ENCODE measurements around the gene CLNK. TPM values are rescaled to one million over a fixed set of nuclear protein-coding genes. Genes with fewer than 3 reads are reported as not detected.

CLNK gene
- polyA plus RNA-seq, 4 donors, result 0.04 to 0.31 TPM; not detected in 2

GRCh38 chr4:10461091-10461849 is 223.3 kb downstream of the CLNK start:
- H3K36me3 ChIP-seq (ENCODE audit: control insufficient read depth in 3 of 3, insufficient read depth in 2 of 3, low read depth in 1 of 3, low read length in 3 of 3), result no peaks in the 10 kb centered on the region
- 4 to 15% (median 10%) methylated on average over 61 to 72 of the region's 72 CpGs for WGBS, 3 donors
- H3K4me1 ChIP-seq (ENCODE audit: control insufficient read depth in 3 of 3, insufficient read depth in 2 of 3, low read depth in 1 of 3, low read length in 2 of 3), result peaks cover 0 to 20% (median 0%) of the 10 kb centered on the region in 3 donors
- H3K27ac ChIP-seq (ENCODE audit: low read depth in 1 of 3, low read length in 2 of 3), result no peak overlapping the region
- FAIRE-seq, result no peak
- peak; percentile 63 to 92 for DNase-seq
- H3K4me3 ChIP-seq (ENCODE audit: low read depth in 1 of 3, low read length in 3 of 3), result peak overlapping the region in 2 of 3 donors; percentile 18 to 21
- peaks cover 0 to 39% (median 11%) of the 10 kb centered on the region in 3 donors for H3K27me3 ChIP-seq (ENCODE audit: control insufficient read depth in 3 of 3, insufficient read depth in 3 of 3, low read length in 3 of 3)
- peaks cover 0 to 17% of the 10 kb centered on the region in 2 donors for H3K9me3 ChIP-seq (ENCODE audit: control insufficient read depth in 2 of 2, insufficient read depth in 1 of 2, low read depth in 1 of 2, low read length in 1 of 2)

GRCh38 chr4:10460313-10461047 is 224.1 kb downstream of the CLNK start:
- peaks cover 0 to 22% (median 0%) of the 10 kb centered on the region in 3 donors for H3K4me1 ChIP-seq (ENCODE audit: control insufficient read depth in 3 of 3, insufficient read depth in 2 of 3, low read depth in 1 of 3, low read length in 2 of 3)
- 75 to 82% (median 81%) methylated on average over 10 to 11 of the region's 11 CpGs for WGBS, 3 donors
- DNase-seq, result no peak
- H3K4me3 ChIP-seq (ENCODE audit: low read depth in 1 of 3, low read length in 3 of 3), result peak overlapping the region in 1 of 3 donors; percentile 18
- no peak for FAIRE-seq
- peaks cover 0 to 39% (median 11%) of the 10 kb centered on the region in 3 donors for H3K27me3 ChIP-seq (ENCODE audit: control insufficient read depth in 3 of 3, insufficient read depth in 3 of 3, low read length in 3 of 3)
- H3K36me3 ChIP-seq (ENCODE audit: control insufficient read depth in 3 of 3, insufficient read depth in 2 of 3, low read depth in 1 of 3, low read length in 3 of 3), result no peaks in the 10 kb centered on the region
- peaks cover 0 to 19% of the 10 kb centered on the region in 2 donors for H3K9me3 ChIP-seq (ENCODE audit: control insufficient read depth in 2 of 2, insufficient read depth in 1 of 2, low read depth in 1 of 2, low read length in 1 of 2)
- H3K27ac ChIP-seq (ENCODE audit: low read depth in 1 of 3, low read length in 2 of 3), result no peak overlapping the region

GRCh38 chr4:10459305-10459704 is 225.3 kb downstream of the CLNK start:
- 87 to 91% (median 88%) methylated on average over 8 of the region's 8 CpGs for WGBS, 3 donors
- H3K27me3 ChIP-seq (ENCODE audit: control insufficient read depth in 3 of 3, insufficient read depth in 3 of 3, low read length in 3 of 3), result peaks cover 0 to 39% (median 11%) of the 10 kb centered on the region in 3 donors
- no peak for FAIRE-seq

GRCh38 chr4:10458177-10458576 is 226.4 kb downstream of the CLNK start:
- no peak overlapping the region for H3K27ac ChIP-seq (ENCODE audit: low read depth in 1 of 3, low read length in 2 of 3)
- FAIRE-seq, result no peak
- no peak overlapping the region for H3K4me3 ChIP-seq (ENCODE audit: low read depth in 1 of 3, low read length in 3 of 3)
- peaks cover 0 to 13% (median 0%) of the 10 kb centered on the region in 3 donors for H3K36me3 ChIP-seq (ENCODE audit: control insufficient read depth in 3 of 3, insufficient read depth in 2 of 3, low read depth in 1 of 3, low read length in 3 of 3)
- peaks cover 0 to 39% (median 11%) of the 10 kb centered on the region in 3 donors for H3K27me3 ChIP-seq (ENCODE audit: control insufficient read depth in 3 of 3, insufficient read depth in 3 of 3, low read length in 3 of 3)
- WGBS, 3 donors, result 37 to 65% (median 63%) methylated on average over 13 of the region's 13 CpGs
- H3K4me1 ChIP-seq (ENCODE audit: control insufficient read depth in 3 of 3, insufficient read depth in 2 of 3, low read depth in 1 of 3, low read length in 2 of 3), result peaks cover 0 to 22% (median 0%) of the 10 kb centered on the region in 3 donors
- H3K9me3 ChIP-seq (ENCODE audit: control insufficient read depth in 2 of 2, insufficient read depth in 1 of 2, low read depth in 1 of 2, low read length in 1 of 2), result peaks cover 0 to 25% of the 10 kb centered on the region in 2 donors
- DNase-seq, result peak; percentile 22 to 54

More at GRCh38 chr4:10459305-10459704, 225.3 kb downstream of the CLNK start:
- Histone ChIP-seq H3K4me1 (ENCODE audit: control insufficient read depth in 3 of 3, insufficient read depth in 2 of 3, low read depth in 1 of 3, low read length in 2 of 3) (peaks cover 0 to 22% (median 0%) of the 10 kb centered on the region in 3 donors), H3K27ac (ENCODE audit: low read depth in 1 of 3, low read length in 2 of 3) (no peak overlapping the region), H3K9me3 (ENCODE audit: control insufficient read depth in 2 of 2, insufficient read depth in 1 of 2, low read depth in 1 of 2, low read length in 1 of 2) (peaks cover 0 to 25% of the 10 kb centered on the region in 2 donors), H3K4me3 (ENCODE audit: low read depth in 1 of 3, low read length in 3 of 3) (no peak overlapping the region), H3K36me3 (ENCODE audit: control insufficient read depth in 3 of 3, insufficient read depth in 2 of 3, low read depth in 1 of 3, low read length in 3 of 3) (peaks cover 0 to 6% (median 0%) of the 10 kb centered on the region in 3 donors)
- DNase-seq, result no peak

- DNase-seq (peak; percentile 61 to 88), FAIRE-seq (no peak)
- Histone ChIP-seq H3K4me3 (ENCODE audit: low read depth in 1 of 3, low read length in 3 of 3) (peak within 1 kb of the TSS; percentile 58 to 91 (median 68)), H3K27me3 (ENCODE audit: control insufficient read depth in 3 of 3, insufficient read depth in 3 of 3, low read length in 3 of 3) (peaks cover 0 to 31% (median 7%) of the 10 kb centered on the region in 3 donors), H3K36me3 (ENCODE audit: control insufficient read depth in 3 of 3, insufficient read depth in 2 of 3, low read depth in 1 of 3, low read length in 3 of 3) (peaks cover 0 to 15% (median 0%) of the 10 kb centered on the region in 3 donors), H3K9me3 (ENCODE audit: control insufficient read depth in 2 of 2, insufficient read depth in 1 of 2, low read depth in 1 of 2, low read length in 1 of 2) (peaks cover 0 to 25% of the 10 kb centered on the region in 2 donors), H3K4me1 (ENCODE audit: control insufficient read depth in 3 of 3, insufficient read depth in 2 of 3, low read depth in 1 of 3, low read length in 2 of 3) (peaks cover 0 to 22% (median 0%) of the 10 kb centered on the region in 3 donors), H3K27ac (ENCODE audit: low read depth in 1 of 3, low read length in 2 of 3) (peak within 1 kb of the TSS; percentile 59 to 84 (median 65))
- WGBS, 3 donors, result 3 to 7% (median 5%) methylated on average over 39 to 60 of the region's 60 CpGs
Observed at GRCh38 chr4:10457255-10457801, 227.2 kb downstream of the CLNK start, which contains the start of gene ZNF518B. Gene ZNF518B, minus strand, starts transcription at chr4:10457426. Its CDS starts 11,098 bp downstream, at chr4:10446328.

- Histone ChIP-seq H3K36me3 (ENCODE audit: control insufficient read depth in 3 of 3, insufficient read depth in 2 of 3, low read depth in 1 of 3, low read length in 3 of 3) (peaks cover 0 to 15% (median 2%) of the 10 kb centered on the region in 3 donors), H3K9me3 (ENCODE audit: control insufficient read depth in 2 of 2, insufficient read depth in 1 of 2, low read depth in 1 of 2, low read length in 1 of 2) (peaks cover 0 to 27% of the 10 kb centered on the region in 2 donors), H3K4me1 (ENCODE audit: control insufficient read depth in 3 of 3, insufficient read depth in 2 of 3, low read depth in 1 of 3, low read length in 2 of 3) (peaks cover 0 to 21% (median 0%) of the 10 kb centered on the region in 3 donors), H3K4me3 (ENCODE audit: low read depth in 1 of 3, low read length in 3 of 3) (peak overlapping the region; percentile 58 to 91 (median 68)), H3K27ac (ENCODE audit: low read depth in 1 of 3, low read length in 2 of 3) (peak overlapping the region; percentile 59 to 84 (median 65)), H3K27me3 (ENCODE audit: control insufficient read depth in 3 of 3, insufficient read depth in 3 of 3, low read length in 3 of 3) (peaks cover 0 to 25% (median 2%) of the 10 kb centered on the region in 3 donors)
- FAIRE-seq (no peak), DNase-seq (peak; percentile 56 to 88)
- 2 to 5% (median 4%) methylated on average over 59 to 96 of the region's 96 CpGs for WGBS, 3 donors
Observed at GRCh38 chr4:10456595-10457254, 227.8 kb downstream of the CLNK start.

- H3K27ac ChIP-seq (ENCODE audit: low read depth in 1 of 3, low read length in 2 of 3), result peak overlapping the region; percentile 17 to 84 (median 65)
- WGBS, 3 donors, result 42 to 48% (median 44%) methylated on average over 11 of the region's 11 CpGs
- peaks cover 0 to 21% (median 0%) of the 10 kb centered on the region in 3 donors for H3K27me3 ChIP-seq (ENCODE audit: control insufficient read depth in 3 of 3, insufficient read depth in 3 of 3, low read length in 3 of 3)
- FAIRE-seq (no peak), DNase-seq (no peak)
- H3K4me1 ChIP-seq (ENCODE audit: control insufficient read depth in 3 of 3, insufficient read depth in 2 of 3, low read depth in 1 of 3, low read length in 2 of 3), result peaks cover 0 to 17% (median 0%) of the 10 kb centered on the region in 3 donors
- H3K9me3 ChIP-seq (ENCODE audit: control insufficient read depth in 2 of 2, insufficient read depth in 1 of 2, low read depth in 1 of 2, low read length in 1 of 2), result peaks cover 0 to 24% of the 10 kb centered on the region in 2 donors
- H3K4me3 ChIP-seq (ENCODE audit: low read depth in 1 of 3, low read length in 3 of 3), result peak overlapping the region; percentile 58 to 91 (median 68)
- H3K36me3 ChIP-seq (ENCODE audit: control insufficient read depth in 3 of 3, insufficient read depth in 2 of 3, low read depth in 1 of 3, low read length in 3 of 3), result peaks cover 0 to 15% (median 2%) of the 10 kb centered on the region in 3 donors
Observed at GRCh38 chr4:10456260-10456594, 228.3 kb downstream of the CLNK start.
